SKM-1 treated with dmso at 0.1 percent for 144 hours (cell line): ENCODE results near the gene OR6P1.

Experiments used
- DNase-seq: peaks from one replicate; lab custom pipeline; 2025; ENCODE audit not compliant: unreplicated experiment; lab: John Stamatoyannopoulos, UW

OR6P1 gene

GRCh38 chr1:158570480-158570879, at the start of gene OR6P1:
Gene OR6P1 (minus strand): TSS chr1:158570580. CDS start chr1:158563604, 6,976 bp downstream.
- no peak for DNase-seq

- DNase-seq = no peak
These were observed 43.4 kb upstream of the OR6P1 start for GRCh38 chr1:158613764-158614163.

GRCh38 chr1:158611916-158612315, 41.5 kb upstream of the OR6P1 start:
- no peak for DNase-seq

- no peak for DNase-seq
These were observed 36.9 kb upstream of the OR6P1 start for GRCh38 chr1:158607296-158607695.

GRCh38 chr1:158604968-158605367, 34.6 kb upstream of the OR6P1 start, which contains the start of gene OR10Z1:
Gene OR10Z1 (plus strand): TSS chr1:158605268. CDS start chr1:158606439, 1,171 bp downstream.
- no peak for DNase-seq

GRCh38 chr1:158600735-158601134, 30.4 kb upstream of the OR6P1 start:
- no peak for DNase-seq

- DNase-seq = no peak
These were observed 16.6 kb upstream of the OR6P1 start for GRCh38 chr1:158586942-158587341.

GRCh38 chr1:158583962-158584361, 13.6 kb upstream of the OR6P1 start:
- DNase-seq = no peak

GRCh38 chr1:158579733-158580132, 9.4 kb upstream of the OR6P1 start, which contains the start of gene OR10X1:
Gene OR10X1 (minus strand): TSS chr1:158579899. CDS start chr1:158579899, 0 bp downstream.
- DNase-seq = no peak

GRCh38 chr1:158577561-158577960, 7.2 kb upstream of the OR6P1 start:
- DNase-seq = no peak

GRCh38 chr1:158572226-158572625, 1.8 kb upstream of the OR6P1 start:
- DNase-seq = no peak

- peak; percentile 87 for DNase-seq
These were observed 5.8 kb downstream of the OR6P1 start for GRCh38 chr1:158564608-158565007.

GRCh38 chr1:158563853-158564252, 6.5 kb downstream of the OR6P1 start:
- peak; percentile 34 for DNase-seq

- no peak for DNase-seq
These were observed 10.7 kb downstream of the OR6P1 start for GRCh38 chr1:158559696-158560095.

GRCh38 chr1:158554352-158554751, 16.0 kb downstream of the OR6P1 start, which contains the start of gene OR6Y1:
Gene OR6Y1 (minus strand): TSS chr1:158554405. CDS start chr1:158548105, 6,300 bp downstream.
- DNase-seq = no peak

GRCh38 chr1:158552296-158552695, 18.1 kb downstream of the OR6P1 start:
- DNase-seq = no peak

- no peak for DNase-seq
These were observed 22.8 kb downstream of the OR6P1 start for GRCh38 chr1:158547533-158547932.

- DNase-seq = no peak
These were observed 32.8 kb downstream of the OR6P1 start for GRCh38 chr1:158537609-158538008.

GRCh38 chr1:158534496-158534895, 35.9 kb downstream of the OR6P1 start:
- DNase-seq = no peak

GRCh38 chr1:158527190-158527815, 43.1 kb downstream of the OR6P1 start:
- peak; percentile 71 for DNase-seq

- DNase-seq = no peak
These were observed 48.7 kb downstream of the OR6P1 start for GRCh38 chr1:158521666-158522058.

GRCh38 chr1:158520955-158521665, 49.3 kb downstream of the OR6P1 start:
- DNase-seq = no peak
